ENCODE data around the gene AP5Z1. TPM values are rescaled to one million over a fixed set of nuclear protein-coding genes. Genes with fewer than 3 reads are reported as not detected.

The AP5Z1 gene
- total and polyA plus RNA-seq, 11 donors: 8.4 to 31.9 (median 13.4) TPM

DNA sequence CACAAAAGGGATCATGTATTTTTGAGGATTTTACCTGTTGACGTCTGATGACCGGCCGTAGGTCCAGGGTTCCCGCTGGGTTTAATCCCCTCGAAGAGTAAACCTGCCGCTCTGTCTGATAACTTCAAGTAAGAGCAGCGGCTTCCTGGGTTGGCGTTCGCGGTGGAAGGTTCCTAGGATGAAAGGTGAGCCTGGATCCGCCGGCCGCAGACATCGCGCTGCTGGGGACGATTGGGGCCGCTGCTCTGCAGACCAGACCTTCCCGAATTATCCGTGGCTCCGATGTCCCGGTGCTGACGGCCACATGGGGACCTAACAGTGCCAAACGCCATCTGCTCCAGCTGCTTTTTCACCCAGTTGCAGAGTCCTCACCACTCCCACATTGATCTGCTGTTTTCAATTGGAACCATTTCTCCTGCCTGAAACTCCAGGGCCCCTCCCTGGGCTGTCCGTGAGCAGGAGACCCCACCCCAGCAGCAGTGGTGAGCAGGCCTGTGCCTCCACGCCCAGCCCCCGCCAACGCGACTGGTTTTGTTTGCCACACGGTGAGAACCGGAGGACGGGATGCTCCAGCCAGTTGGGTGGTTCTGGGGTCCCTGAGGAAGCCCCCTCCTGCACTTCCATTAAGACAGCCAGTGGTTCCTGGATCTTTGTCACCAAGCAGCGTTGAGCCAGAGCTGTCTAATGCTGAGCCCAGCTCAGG is 12.2 kb upstream of the AP5Z1 start:
- Histone ChIP-seq H3K36me3 (peaks cover 0 to 91% (median 79%) of the 10 kb centered on the region in 9 donors), H3K9me3 (no peaks in the 10 kb centered on the region), H3K27me3 (no peaks in the 10 kb centered on the region), H3K4me1 (no peaks in the 10 kb centered on the region), H3K4me3 (no peak overlapping the region), H3K27ac (peak overlapping the region in 1 of 12 donors; percentile 94)
- TF ChIP-seq POLR2A (IDR thresholded peaks at IDR 0.05): no peak
- TF ChIP-seq, protein P1, sequence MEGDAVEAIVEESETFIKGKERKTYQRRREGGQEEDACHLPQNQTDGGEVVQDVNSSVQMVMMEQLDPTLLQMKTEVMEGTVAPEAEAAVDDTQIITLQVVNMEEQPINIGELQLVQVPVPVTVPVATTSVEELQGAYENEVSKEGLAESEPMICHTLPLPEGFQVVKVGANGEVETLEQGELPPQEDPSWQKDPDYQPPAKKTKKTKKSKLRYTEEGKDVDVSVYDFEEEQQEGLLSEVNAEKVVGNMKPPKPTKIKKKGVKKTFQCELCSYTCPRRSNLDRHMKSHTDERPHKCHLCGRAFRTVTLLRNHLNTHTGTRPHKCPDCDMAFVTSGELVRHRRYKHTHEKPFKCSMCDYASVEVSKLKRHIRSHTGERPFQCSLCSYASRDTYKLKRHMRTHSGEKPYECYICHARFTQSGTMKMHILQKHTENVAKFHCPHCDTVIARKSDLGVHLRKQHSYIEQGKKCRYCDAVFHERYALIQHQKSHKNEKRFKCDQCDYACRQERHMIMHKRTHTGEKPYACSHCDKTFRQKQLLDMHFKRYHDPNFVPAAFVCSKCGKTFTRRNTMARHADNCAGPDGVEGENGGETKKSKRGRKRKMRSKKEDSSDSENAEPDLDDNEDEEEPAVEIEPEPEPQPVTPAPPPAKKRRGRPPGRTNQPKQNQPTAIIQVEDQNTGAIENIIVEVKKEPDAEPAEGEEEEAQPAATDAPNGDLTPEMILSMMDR (IDR thresholded peaks at IDR 0.05): no peak
- ATAC-seq (no peak), DNase-seq (no peak)
- WGBS, 4 donors: 93 to 97% (median 96%) methylated on average over 32 of the region's 32 CpGs
- intact Hi-C loops (cut with DNase I): no loop called here

DNA sequence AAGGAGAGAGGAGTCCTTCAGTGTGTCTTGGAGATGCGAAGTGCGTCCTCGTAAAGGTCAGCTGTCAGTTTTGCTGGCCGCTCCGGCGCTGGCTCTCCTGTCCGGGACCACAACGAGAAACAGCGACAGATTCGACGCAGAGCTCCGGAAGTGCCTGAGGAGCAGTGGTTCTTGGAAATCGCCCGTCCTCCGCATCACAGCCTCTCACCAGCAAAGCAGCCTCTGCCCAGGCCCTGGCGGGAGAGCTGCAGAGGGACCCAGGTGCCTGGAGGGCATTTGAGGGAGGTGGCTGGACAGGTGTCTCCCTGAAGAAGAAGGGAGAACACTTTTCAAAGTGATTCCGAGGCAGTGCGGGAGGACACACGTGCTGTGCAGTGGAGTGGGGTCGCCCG is 11.6 kb upstream of the AP5Z1 start:
- no peak overlapping the region for H3K4me3 ChIP-seq
- 91 to 97% (median 96%) methylated on average over 20 to 21 of the region's 21 CpGs for WGBS, 4 donors
- H3K27me3 ChIP-seq: no peaks in the 10 kb centered on the region
- no peak for TF ChIP-seq POLR2A (IDR thresholded peaks at IDR 0.05)
- TF ChIP-seq, protein P1 (IDR thresholded peaks at IDR 0.05): no peak
- no peak for ATAC-seq
- H3K36me3 ChIP-seq: peaks cover 0 to 85% (median 73%) of the 10 kb centered on the region in 9 donors
- no peaks in the 10 kb centered on the region for H3K9me3 ChIP-seq
- intact Hi-C loops (cut with DNase I): no loop called here
- DNase-seq: no peak
- H3K4me1 ChIP-seq: peaks cover 0 to 2% (median 0%) of the 10 kb centered on the region in 12 donors
- peak overlapping the region in 1 of 12 donors; percentile 94 for H3K27ac ChIP-seq

DNA sequence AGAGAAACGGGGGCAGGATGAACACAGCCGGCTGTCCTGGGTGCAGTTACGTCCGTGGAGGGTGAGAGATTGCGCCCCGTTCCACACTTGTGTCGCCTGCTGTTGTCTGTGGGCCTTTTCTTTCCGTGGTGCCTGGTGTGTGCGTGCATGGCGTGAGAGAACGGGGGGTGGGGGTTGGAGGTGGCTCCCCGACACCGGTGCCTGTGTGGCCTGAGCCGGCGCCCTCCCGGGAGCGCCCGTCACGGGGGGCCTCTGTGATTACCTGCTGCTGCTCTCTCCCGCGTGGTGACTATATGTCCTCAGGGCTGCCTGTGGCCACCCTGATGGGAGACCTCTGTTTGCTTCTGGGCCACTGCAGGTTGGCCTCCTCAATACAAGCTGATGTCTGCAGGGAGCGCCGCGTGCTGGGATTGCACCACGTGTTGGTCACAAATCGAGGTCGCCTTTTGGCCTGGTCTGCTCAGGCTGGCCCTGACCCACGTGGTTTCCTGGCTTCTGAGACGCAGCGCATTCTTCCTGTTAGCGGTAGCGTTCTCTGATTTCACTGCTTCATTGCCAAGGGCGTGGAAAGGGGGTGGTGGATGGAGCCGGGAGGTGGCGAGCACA is 10.9 kb upstream of the AP5Z1 start:
- peaks cover 0 to 8% (median under 1%) of the 10 kb centered on the region in 12 donors for H3K4me1 ChIP-seq
- no peaks in the 10 kb centered on the region for H3K27me3 ChIP-seq
- no peak overlapping the region for H3K4me3 ChIP-seq
- TF ChIP-seq, protein P1 (IDR thresholded peaks at IDR 0.05): no peak
- TF ChIP-seq POLR2A (IDR thresholded peaks at IDR 0.05): no peak
- H3K36me3 ChIP-seq: peaks cover 0 to 78% (median 66%) of the 10 kb centered on the region in 9 donors
- H3K9me3 ChIP-seq: no peaks in the 10 kb centered on the region
- intact Hi-C loops (cut with DNase I): no loop called here
- H3K27ac ChIP-seq: peak overlapping the region in 1 of 12 donors; percentile 94
- ATAC-seq (no peak), DNase-seq (no peak)
- WGBS, 4 donors: 88 to 92% (median 89%) methylated on average over 34 to 35 of the region's 35 CpGs

DNA sequence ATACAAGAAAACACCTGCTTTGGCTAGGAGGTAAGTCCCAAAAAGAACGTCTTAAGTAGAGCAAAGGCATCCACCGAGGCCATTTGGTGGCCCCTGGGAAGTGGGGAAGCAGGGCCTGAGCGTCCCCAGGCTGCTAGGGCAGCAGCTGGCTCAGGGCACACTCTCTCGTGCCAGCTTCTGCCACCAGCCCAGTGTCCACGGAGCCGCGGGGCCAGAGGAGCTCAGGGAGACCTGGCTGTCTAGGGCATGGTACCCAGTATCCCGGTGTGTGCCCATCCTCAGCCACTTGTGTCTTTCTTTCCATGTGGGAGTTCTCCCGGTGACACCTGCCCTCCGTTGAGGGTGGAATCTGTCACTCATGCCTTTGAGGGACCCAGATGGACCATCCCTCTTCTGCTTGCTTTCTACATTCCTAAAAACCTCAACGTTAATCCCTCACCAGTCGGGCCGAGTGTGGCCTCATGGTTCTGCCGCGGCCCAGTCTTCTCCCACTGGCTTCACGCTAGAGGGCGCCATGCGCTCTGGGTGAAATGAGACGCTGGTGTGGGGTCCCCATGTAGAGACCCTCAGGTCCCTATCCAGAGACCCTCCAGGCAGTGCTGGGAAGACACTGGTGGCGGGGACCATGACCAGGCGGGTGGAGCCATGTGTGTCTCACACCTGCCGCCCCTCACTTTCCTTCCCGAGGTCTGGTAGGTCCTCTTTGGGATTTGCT is 9.5 kb upstream of the AP5Z1 start:
- peaks cover 0 to 64% (median 52%) of the 10 kb centered on the region in 9 donors for H3K36me3 ChIP-seq
- WGBS, 4 donors: 70 to 87% (median 80%) methylated on average over 23 of the region's 23 CpGs
- no peaks in the 10 kb centered on the region for H3K27me3 ChIP-seq
- no peaks in the 10 kb centered on the region for H3K9me3 ChIP-seq
- peak overlapping the region in 1 of 12 donors; percentile 94 for H3K27ac ChIP-seq
- H3K4me3 ChIP-seq: no peak overlapping the region
- TF ChIP-seq, protein P1 (IDR thresholded peaks at IDR 0.05): peak in 6 of 12 donors; percentile 14 to 34 (median 19)
- no peak for TF ChIP-seq POLR2A (IDR thresholded peaks at IDR 0.05)
- H3K4me1 ChIP-seq: peaks cover 0 to 23% (median 6%) of the 10 kb centered on the region in 12 donors
- DNase-seq (no peak), ATAC-seq (no peak)
- intact Hi-C loops (cut with DNase I): no loop called here

Data from heart left ventricle (tissue), 16 donors.